Activated CD8-positive, alpha-beta memory T cell treated with anti-CD3 and anti-CD28 coated beads, Interleukin-2, amount 50 U/mL, for 1 hour (primary cell): ENCODE measurements around the gene HM13.
"Not testable (repeated sequence)": the region's sequence is repeated elsewhere in the genome, so short reads cannot be mapped to it uniquely, and the experiment has no call there.

Source experiments
- DNase-seq: peaks from one replicate; pipeline ENCODE4 v3.0.0-alpha.2; 2020; ENCODE audit errors: extremely low read depth

The HM13 gene

GRCh38 chr20:31542963-31543362, 28.7 kb downstream of the HM13 start:
- DNase-seq = no peak

GRCh38 chr20:31543966-31544598, 29.8 kb downstream of the HM13 start:
- DNase-seq = no peak

GRCh38 chr20:31544600-31544999, 30.4 kb downstream of the HM13 start:
- no peak for DNase-seq

GRCh38 chr20:31545621-31546040, 31.4 kb downstream of the HM13 start:
- not testable (repeated sequence) for DNase-seq

DNA sequence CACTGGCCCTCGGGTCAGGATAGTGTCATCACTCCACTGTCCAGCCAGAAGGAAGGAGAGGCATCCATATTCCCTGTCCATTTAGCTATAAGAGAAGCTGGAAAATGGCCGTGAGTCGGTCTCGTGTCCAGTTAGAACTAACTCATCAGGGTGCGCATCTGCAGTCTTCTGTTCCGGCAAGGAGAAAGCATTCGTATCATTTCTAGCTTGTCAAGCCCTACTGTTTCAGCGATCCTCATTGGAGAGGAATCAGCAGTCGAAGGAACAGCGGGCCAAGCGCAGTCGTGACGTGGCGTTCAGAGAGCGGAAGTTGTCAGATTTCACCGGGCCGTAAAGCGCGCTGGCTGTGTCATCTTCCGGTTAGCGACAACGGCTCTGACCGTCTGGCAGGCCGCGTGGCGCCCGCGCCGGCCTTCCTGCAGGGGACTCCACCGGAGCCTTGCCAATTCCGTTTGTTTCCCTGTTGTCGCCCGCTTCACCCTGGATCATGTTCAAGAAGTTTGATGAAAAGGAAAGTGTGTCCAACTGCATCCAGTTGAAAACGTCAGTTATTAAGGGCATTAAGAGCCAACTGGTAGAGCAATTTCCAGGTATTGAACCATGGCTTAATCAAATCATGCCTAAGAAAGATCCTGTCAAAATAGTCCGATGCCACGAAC, 32.9 kb downstream of the HM13 start:
- DNase-seq = peak; percentile 50

DNA sequence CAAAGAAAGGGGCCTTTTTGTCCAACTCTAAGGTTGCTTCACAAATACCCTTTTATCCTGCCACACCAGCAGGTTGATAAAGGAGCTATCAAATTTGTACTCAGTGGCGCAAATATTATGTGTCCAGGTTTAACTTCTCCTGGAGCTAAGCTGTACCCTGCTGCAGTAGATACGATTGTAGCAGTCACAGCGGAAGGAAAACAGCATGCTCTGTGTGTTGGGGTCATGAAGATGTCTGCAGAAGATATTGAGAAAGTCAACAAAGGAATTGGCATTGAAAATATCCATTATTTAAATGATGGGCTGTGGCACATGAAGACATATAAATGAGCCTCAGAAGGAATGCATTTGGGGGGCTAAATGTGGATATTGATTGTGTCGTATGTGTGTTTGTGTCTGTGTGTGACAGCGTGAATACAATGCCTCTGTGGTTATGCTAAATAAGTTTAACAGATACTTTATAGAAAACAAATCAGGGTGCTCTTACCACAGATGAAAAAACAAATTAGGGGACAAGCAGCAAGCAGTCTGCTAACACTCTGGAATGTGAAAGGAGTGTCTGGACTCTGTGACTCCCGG, 33.6 kb downstream of the HM13 start:
- DNase-seq = no peak

GRCh38 chr20:31548820-31549512, 34.7 kb downstream of the HM13 start:
- no peak for DNase-seq

DNA sequence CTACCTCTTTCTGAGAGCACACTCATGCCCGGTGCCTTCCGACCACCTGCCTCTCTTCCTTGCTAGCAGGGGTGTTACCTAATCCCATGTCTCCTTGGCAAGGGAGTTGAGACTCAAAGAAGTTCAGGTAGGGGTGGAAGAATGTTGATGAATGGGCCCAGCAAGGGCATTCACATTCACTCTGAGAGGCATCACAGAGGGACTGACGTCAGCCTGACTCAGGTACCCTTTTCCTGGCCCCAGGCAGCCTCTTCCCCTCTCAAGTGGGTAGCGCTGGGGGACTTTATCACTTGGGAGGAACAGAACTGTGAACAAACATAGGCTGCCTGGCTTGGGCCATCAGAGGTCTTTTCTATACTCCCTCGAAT, 35.3 kb downstream of the HM13 start:
- no peak for DNase-seq

- no peak for DNase-seq
These were observed 35.9 kb downstream of the HM13 start for GRCh38 chr20:31550099-31550498.

- DNase-seq = no peak
These were observed 37.2 kb downstream of the HM13 start for GRCh38 chr20:31551163-31552081.

DNA sequence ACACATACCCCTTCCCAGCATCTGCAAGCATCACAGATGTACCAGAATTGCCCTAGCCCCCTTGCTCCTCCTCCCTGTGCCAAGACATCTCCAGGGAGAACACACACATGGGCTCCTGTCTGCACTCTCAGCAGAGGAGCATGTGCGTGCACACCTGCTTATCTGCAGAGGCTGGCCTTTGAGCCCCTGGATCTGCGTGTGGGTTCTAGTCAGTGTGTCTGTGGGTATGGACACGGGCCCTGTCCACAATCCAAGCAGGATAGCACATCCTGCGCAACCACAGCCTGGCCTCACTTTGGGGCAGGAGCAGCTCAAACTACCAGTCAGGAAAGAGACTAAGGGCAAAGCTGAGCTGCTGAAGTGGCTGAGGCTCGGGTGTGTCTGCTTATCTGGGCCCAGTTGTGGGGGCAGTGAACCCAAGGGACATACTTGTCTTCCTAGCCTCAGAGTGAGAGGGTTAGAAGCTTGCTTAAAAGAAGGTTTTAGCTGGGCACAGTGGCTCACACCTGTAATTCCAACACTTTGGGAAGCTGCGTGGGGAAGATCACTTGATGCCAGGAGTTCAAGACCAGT, 41.0 kb downstream of the HM13 start:
- DNase-seq = no peak

GRCh38 chr20:31559704-31560093, 45.5 kb downstream of the HM13 start:
- DNase-seq = no peak

DNA sequence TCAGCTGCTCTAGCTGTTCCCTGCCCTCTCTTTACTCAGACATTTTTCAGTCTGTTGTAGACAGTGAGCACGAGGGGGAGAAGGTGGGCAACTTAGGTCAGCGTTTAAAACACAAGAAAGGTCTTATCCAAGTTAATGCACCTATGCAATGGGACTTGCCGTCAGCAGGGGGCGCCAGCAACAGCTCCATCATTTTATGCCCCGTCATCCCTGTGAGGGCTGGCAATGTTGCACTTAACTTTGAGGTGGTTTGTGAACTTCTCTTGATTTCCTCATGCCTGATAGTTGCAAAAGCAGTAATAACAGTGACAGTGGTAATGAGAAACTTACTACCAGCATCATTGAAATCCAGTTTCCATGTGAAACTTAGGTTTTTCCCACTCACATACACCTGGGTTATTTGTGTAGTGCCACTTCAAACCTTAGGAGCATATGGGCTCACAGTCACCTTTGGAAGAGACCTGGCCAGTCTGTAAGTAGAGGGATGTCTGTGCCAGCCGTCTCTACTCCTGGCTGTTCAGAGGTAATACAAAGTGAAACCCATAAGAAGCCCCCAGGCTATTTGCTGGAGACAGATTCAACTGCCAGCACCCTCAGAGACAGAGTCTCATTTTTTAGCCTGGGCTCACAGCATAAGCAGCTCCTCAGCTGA, 46.0 kb downstream of the HM13 start:
- peak; percentile 34 for DNase-seq

DNA sequence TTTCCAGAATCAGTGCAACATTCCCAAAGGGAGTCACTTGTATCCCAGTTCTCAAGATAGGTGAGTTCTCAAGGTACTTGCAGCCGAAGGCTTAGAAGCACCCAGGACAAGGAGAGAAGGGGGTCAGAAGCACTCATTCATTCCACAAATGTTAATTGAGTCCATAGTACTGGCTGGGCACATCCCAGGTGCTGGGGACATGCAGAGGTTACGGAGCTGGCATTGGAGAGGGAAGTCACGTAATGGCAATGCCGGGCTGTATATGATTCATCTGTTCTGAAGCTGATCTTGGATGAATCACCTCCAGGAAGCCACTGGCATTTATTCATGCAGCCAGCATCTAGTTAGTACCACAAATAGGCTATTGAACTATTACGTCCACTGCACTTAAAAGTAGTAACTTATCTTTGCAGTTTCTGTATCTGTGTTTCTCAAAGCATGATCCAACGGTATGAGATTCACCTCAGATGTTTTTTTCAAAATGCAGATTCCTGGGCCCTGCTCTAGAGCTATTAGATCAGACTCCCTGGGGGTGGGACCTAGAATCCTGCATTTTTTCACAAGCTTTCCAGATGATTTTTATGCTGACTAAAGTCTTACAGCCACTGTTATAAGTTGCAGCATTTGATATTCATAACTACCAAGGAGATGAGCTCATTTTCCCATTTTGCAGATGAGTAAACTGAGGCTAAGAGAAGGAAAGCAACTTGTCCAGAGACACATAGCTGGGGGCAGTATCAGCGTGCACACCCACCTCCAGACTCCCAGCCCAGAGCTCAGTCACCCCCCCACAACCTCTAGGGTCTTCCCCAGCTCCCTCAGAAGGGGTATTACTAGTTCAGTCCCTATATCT, 46.7 kb downstream of the HM13 start:
- DNase-seq = no peak

DNA sequence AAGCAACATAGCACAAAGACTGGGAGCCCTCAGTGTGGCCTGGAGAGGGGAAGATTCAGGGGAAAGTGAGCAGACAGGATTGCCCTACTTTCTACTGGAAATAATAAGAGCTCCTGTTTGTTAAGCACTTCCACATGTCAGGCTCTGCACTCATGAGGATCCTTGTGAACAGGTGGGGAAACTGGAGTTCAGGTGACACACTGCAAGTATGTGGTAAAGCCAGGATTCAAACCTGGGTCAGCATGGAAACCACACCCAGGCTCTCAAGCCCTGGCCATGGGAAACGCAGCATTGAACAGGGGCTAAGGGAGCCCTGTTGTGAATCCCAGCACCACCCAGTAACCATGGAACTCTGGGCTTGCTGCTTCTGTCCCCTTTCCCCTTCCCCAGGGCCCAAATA, 48.0 kb downstream of the HM13 start:
- DNase-seq = no peak

DNA sequence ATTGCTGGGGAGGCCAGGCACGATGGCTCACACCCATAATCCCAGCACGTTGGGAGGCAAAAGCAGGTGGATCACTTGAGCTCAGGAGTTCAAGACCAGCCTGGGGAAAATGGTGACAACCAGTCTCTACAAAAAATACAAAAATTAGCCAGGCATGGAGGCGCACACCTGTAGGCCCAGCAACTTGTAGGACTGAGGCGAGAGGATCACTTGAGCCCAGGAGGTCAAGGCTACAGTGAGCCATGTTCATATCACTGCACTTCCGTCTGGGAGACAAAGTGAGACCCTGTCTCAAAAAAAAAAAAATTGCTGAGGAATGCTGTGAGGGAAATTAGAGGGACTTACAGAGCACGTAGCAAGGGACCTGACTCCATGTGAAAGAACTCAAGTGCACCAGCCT, 50.0 kb downstream of the HM13 start:
- DNase-seq = no peak

DNA sequence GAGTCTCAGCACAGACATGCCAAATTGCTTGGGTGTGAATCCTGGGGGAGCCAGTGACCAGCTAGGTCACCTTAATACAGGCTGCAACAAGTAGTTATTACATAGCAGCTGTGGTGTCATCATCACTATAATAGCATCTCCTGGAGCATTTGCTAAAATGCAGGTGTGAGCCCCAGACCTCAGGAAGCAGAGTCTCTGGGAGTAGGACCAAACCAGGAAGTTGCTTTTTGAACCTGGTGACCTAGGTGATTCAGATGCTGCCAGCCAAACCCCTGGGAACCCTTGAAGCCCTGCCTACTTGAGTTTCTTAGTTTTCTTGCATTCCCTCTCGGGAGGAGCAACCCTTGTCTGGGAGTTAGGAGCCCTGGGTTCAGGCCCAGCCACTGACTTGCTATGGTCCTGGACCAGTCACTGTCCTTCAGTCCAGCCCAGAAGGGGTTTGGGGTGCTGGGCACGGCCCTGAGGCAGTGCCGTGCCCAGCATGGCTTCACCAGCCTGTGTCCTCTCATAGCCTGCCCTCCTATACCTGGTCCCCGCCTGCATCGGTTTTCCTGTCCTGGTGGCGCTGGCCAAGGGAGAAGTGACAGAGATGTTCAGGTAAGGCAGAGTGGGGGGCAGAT, 51.6 kb downstream of the HM13 start:
- DNase-seq = no peak

GRCh38 chr20:31566319-31566657, 52.0 kb downstream of the HM13 start:
- no peak for DNase-seq

GRCh38 chr20:31566658-31567379, 52.6 kb downstream of the HM13 start:
- no peak for DNase-seq
